H1 (cell line): ENCODE results near the gene DDI2. TPM values are rescaled to one million over a fixed set of nuclear protein-coding genes. Genes with fewer than 3 reads are reported as not detected.

ENCODE experiments used
- CTCF ChIA-PET: fragments of 300-600 bp; sonication (Branson Sonifier 250); formaldehyde crosslinking; loops from one replicate; lab custom pipeline; 2021; ENCODE audit not compliant: partially characterized antibody; lab: Charles Lee
- POLR2A ChIA-PET: fragments of 300-600 bp; sonication (Branson Sonifier 250); formaldehyde crosslinking; loops from one replicate; lab custom pipeline; 2021; ENCODE audit warnings: inconsistent platforms; ENCODE audit not compliant: partially characterized antibody; lab: Charles Lee
- DNase-seq, 2 experiments: peaks; one replicate each; pipeline versions ENCODE4 v3.0.0 to v3.0.0-alpha.2; 2010 to 2022; ENCODE audit warnings: low spot score in 2 of 2, low read depth in 1 of 2, mixed read lengths in 1 of 2
- FAIRE-seq: peaks from 2 replicates; lab custom pipeline; 2011; peaks lifted over from hg19 to GRCh38; lab: Jason Lieb, UNC
- H2AFZ ChIP-seq: 2 replicates; pipeline ENCODE4 v1.8.1; 2012; ENCODE audit warnings: low read length, inconsistent platforms
- H2AK5ac ChIP-seq: 2 replicates; pipeline ENCODE4 v1.6.1; 2013; ENCODE audit warnings: low read depth, low read length
- H2BK120ac ChIP-seq: replicated peaks from 2 replicates; pipeline ENCODE3; 2013; ENCODE audit warnings: low read depth, low read length, inconsistent platforms
- H2BK12ac ChIP-seq: 2 replicates; pipeline ENCODE4 v1.6.1; 2013; ENCODE audit warnings: low read depth, low read length
- H2BK15ac ChIP-seq: 2 replicates; pipeline ENCODE4 v1.6.1; 2013; ENCODE audit warnings: low read length
- H2BK20ac ChIP-seq: 2 replicates; pipeline ENCODE4 v1.6.1; 2013; ENCODE audit warnings: low read length
- H2BK5ac ChIP-seq: 2 replicates; pipeline ENCODE4 v1.6.1; 2013; ENCODE audit warnings: low read depth, low read length
- H3K14ac ChIP-seq: 2 replicates; pipeline ENCODE4 v1.6.1; 2013; ENCODE audit warnings: inconsistent platforms; ENCODE audit not compliant: insufficient read length
- H3K18ac ChIP-seq: 2 replicates; pipeline ENCODE4 v1.6.1; 2013; ENCODE audit warnings: low read length; ENCODE audit errors: extremely low read depth
- H3K23ac ChIP-seq: 2 replicates; pipeline ENCODE4 v1.6.1; 2013; ENCODE audit warnings: inconsistent platforms; ENCODE audit not compliant: insufficient read length
- H3K23me2 ChIP-seq: 2 replicates; pipeline ENCODE4 v1.6.1; 2013; ENCODE audit warnings: low read depth, low read length
- H3K27ac ChIP-seq: 2 replicates; pipeline ENCODE4 v1.6.1; 2011; ENCODE audit warnings: low read depth, low read length, inconsistent platforms
- H3K27me3 ChIP-seq, 4 experiments: replicated peaks in 1 of 4; 1 replicate in 1 of 4; 2 replicates in 3 of 4; pipeline versions ENCODE4 v1.6.1 to v1.8.1; 2011 to 2013; ENCODE audit warnings: low read length in 3 of 4, mild to moderate bottlenecking in 3 of 4, inconsistent platforms in 2 of 4, mixed read lengths in 2 of 4, moderate library complexity in 1 of 4; ENCODE audit not compliant: control insufficient read depth in 3 of 4, insufficient read depth in 3 of 4; ENCODE audit errors: extremely low read depth in 1 of 4
- H3K36me3 ChIP-seq, 4 experiments: 2 replicates each; pipeline versions ENCODE4 v1.6.1 to v1.8.1; 2011 to 2013; ENCODE audit warnings: mild to moderate bottlenecking in 4 of 4, low read length in 3 of 4, moderate library complexity in 2 of 4, control low read depth in 1 of 4, inconsistent platforms in 1 of 4; ENCODE audit not compliant: insufficient read depth in 4 of 4, control insufficient read depth in 2 of 4
- H3K4ac ChIP-seq: replicated peaks from 2 replicates; pipeline ENCODE3; 2013; ENCODE audit warnings: low read length, low read depth, mixed read lengths, inconsistent platforms; ENCODE audit not compliant: insufficient read length
- H3K4me1 ChIP-seq, 4 experiments: replicated peaks in 1 of 4; 1 replicate in 1 of 4; 2 replicates in 3 of 4; pipeline versions ENCODE4 v1.6.1 to v1.8.1; 2011 to 2013; ENCODE audit warnings: low read length in 3 of 4, inconsistent platforms in 2 of 4, mixed read lengths in 1 of 4; ENCODE audit not compliant: insufficient read depth in 4 of 4, control insufficient read depth in 3 of 4
- H3K4me2 ChIP-seq, 2 experiments: 2 replicates each; pipeline versions ENCODE4 v1.6.1 to v1.8.1; 2011 to 2013; ENCODE audit warnings: low read depth in 2 of 2, low read length in 2 of 2, control low read depth in 1 of 2, inconsistent platforms in 1 of 2, mild to moderate bottlenecking in 1 of 2; ENCODE audit not compliant: insufficient read depth in 1 of 2
- H3K4me3 ChIP-seq, 4 experiments: fragments of 200-600, 300-600 bp in 1 of 4; sonication (generic), shearing (Covaris generic), sonication (Bioruptor Twin) in 1 of 4; 2 replicates each; pipeline versions ENCODE4 v1.5.1 to v1.8.1; 2011 to 2016; ENCODE audit warnings: low read length in 4 of 4, low read depth in 3 of 4, control low read depth in 2 of 4, inconsistent platforms in 2 of 4, mild to moderate bottlenecking in 2 of 4, mixed read lengths in 1 of 4, moderate library complexity in 1 of 4; ENCODE audit not compliant: insufficient read depth in 2 of 4; ENCODE audit errors: extremely low read depth in 1 of 4
- H3K56ac ChIP-seq: replicated peaks from 2 replicates; pipeline ENCODE3; 2013; ENCODE audit warnings: low read depth, mild to moderate bottlenecking, mixed read lengths, low read length, inconsistent platforms; ENCODE audit not compliant: insufficient read length
- H3K79me1 ChIP-seq: 2 replicates; pipeline ENCODE4 v1.6.1; 2013; ENCODE audit warnings: low read depth, low read length, control low read depth
- H3K79me2 ChIP-seq, 2 experiments: 2 replicates each; pipeline versions ENCODE4 v1.6.1 to v1.8.1; 2012 to 2013; ENCODE audit warnings: low read length in 2 of 2, mild to moderate bottlenecking in 2 of 2, inconsistent platforms in 1 of 2; ENCODE audit not compliant: insufficient read depth in 2 of 2, control insufficient read depth in 1 of 2
- H3K9ac ChIP-seq, 4 experiments: replicated peaks in 1 of 4; 1 replicate in 1 of 4; 2 replicates in 3 of 4; pipeline versions ENCODE4 v1.6.1 to v1.8.1; 2011 to 2013; ENCODE audit warnings: low read depth in 3 of 4, low read length in 3 of 4, control low read depth in 2 of 4, mild to moderate bottlenecking in 2 of 4, moderate library complexity in 2 of 4, inconsistent platforms in 1 of 4; ENCODE audit errors: extremely low read depth in 1 of 4
- H3K9me3 ChIP-seq, 2 experiments: 2 replicates each; pipeline versions ENCODE4 v1.6.1 to v1.8.1; 2012 to 2013; ENCODE audit warnings: mild to moderate bottlenecking in 2 of 2, moderate library complexity in 2 of 2, control low read depth in 1 of 2, inconsistent platforms in 1 of 2, low read depth in 1 of 2, low read length in 1 of 2, mixed read lengths in 1 of 2; ENCODE audit not compliant: insufficient read depth in 2 of 2
- H4K20me1 ChIP-seq, 2 experiments: replicated peaks in 1 of 2; 2 replicates each; pipeline versions ENCODE3 to v1.8.1; 2011 to 2013; ENCODE audit warnings: inconsistent platforms in 2 of 2, low read length in 2 of 2, mild to moderate bottlenecking in 1 of 2; ENCODE audit not compliant: insufficient read depth in 2 of 2, control insufficient read depth in 1 of 2
- H4K5ac ChIP-seq: 2 replicates; pipeline ENCODE4 v1.6.1; 2013; ENCODE audit warnings: low read length, low read depth, mixed read lengths, inconsistent platforms; ENCODE audit not compliant: insufficient read length
- H4K8ac ChIP-seq: 2 replicates; pipeline ENCODE4 v1.8.0; 2013; ENCODE audit warnings: mild to moderate bottlenecking, moderate library complexity, low read length, inconsistent platforms; ENCODE audit not compliant: insufficient read depth; ENCODE audit errors: extremely low read depth
- H4K91ac ChIP-seq: replicated peaks from 2 replicates; pipeline ENCODE3; 2013; ENCODE audit warnings: low read length, mixed read lengths, inconsistent platforms; ENCODE audit not compliant: insufficient read length
- BCL11A ChIP-seq, 2 experiments: IDR thresholded peaks; one replicate each; pipeline ENCODE4 v1.6.1; 2011; ENCODE audit warnings: low read depth in 2 of 2, low read length in 2 of 2, mild to moderate bottlenecking in 2 of 2
- CHD2 ChIP-seq: IDR thresholded peaks from 2 replicates; pipeline ENCODE4 v1.6.1; 2012; ENCODE audit warnings: low read length, improper control_type of control experiment
- CREB1 ChIP-seq: IDR thresholded peaks from 2 replicates; pipeline ENCODE4 v1.6.1; 2012; ENCODE audit warnings: inconsistent platforms
- KDM5A ChIP-seq: fragments of 200-600 bp; IDR thresholded peaks from 2 replicates; pipeline ENCODE4 v1.7.1; 2012; ENCODE audit warnings: mild to moderate bottlenecking, low read length, inconsistent platforms, mixed read lengths
- POLR2A ChIP-seq, 2 experiments: IDR thresholded peaks; 1 replicate in 1 of 2; 2 replicates in 1 of 2; pipeline ENCODE4 v1.6.1; 2011; ENCODE audit warnings: low read depth in 2 of 2, low read length in 2 of 2, mild to moderate bottlenecking in 2 of 2; ENCODE audit errors: control extremely low read depth in 1 of 2
- POLR2AphosphoS5 ChIP-seq: IDR thresholded peaks from 2 replicates; pipeline ENCODE4 v1.6.1; 2011; ENCODE audit warnings: low read depth, low read length
- SP1 ChIP-seq: IDR thresholded peaks from 2 replicates; pipeline ENCODE4 v1.6.1; 2011; ENCODE audit warnings: low read depth, low read length
- SP2 ChIP-seq: IDR thresholded peaks from 2 replicates; pipeline ENCODE4 v1.6.1; 2012; ENCODE audit warnings: mild to moderate bottlenecking, low read length, inconsistent platforms
- SRF ChIP-seq: IDR thresholded peaks from 2 replicates; pipeline ENCODE4 v1.6.1; 2011; ENCODE audit warnings: mild to moderate bottlenecking, low read depth, low read length, moderate library complexity
- WGBS, 2 experiments: shearing (Covaris generic) in 1 of 2; methylation state at CpG; one replicate each; pipeline versions ENCODE4 v1.1.6 to v1.1.7; 2013 to 2015; ENCODE audit warnings: low lambda C conversion rate in 2 of 2, mixed read lengths in 2 of 2, inconsistent platforms in 1 of 2, low coverage in 1 of 2, missing lambda C conversion rate in 1 of 2; ENCODE audit not compliant: insufficient replicate concordance in 2 of 2, insufficient coverage in 1 of 2, insufficient read length in 1 of 2; ENCODE audit errors: extremely low coverage in 1 of 2, missing lambda C conversion rate in 1 of 2; 5-methylcytosine and 5-hydroxymethylcytosine counted together
- polyA plus RNA-seq, 7 experiments: library from polyadenylated mRNA; depleted of rRNA in 3 of 7; stranded (reverse) in 5 of 7; unstranded in 2 of 7; fragments of >200 nt in 5 of 7; fragments of 200-250 nt in 2 of 7; gene quantifications; 1 replicate in 5 of 7; 2 replicates in 1 of 7; 4 replicates in 1 of 7; pipeline versions ENCODE4 v1.2.1 to v1.2.3, GENCODE V29; 2011 to 2013; ENCODE audit warnings: missing spikeins in 2 of 7, mixed read lengths in 2 of 7
- total RNA-seq: library from RNA; stranded (reverse); fragmentation: NEBNext Ultra II Directional; extraction: Animal tissue kit (Norgen Biotek cat#: 25700); gene quantifications from 2 replicates; pipeline ENCODE4 v1.2.1, GENCODE V29; 2021
- TF ChIP-seq, protein P1 (sequence below): IDR thresholded peaks from 2 replicates; pipeline ENCODE4 v1.6.1; 2011; ENCODE audit warnings: low read length, improper control_type of control experiment
- TF ChIP-seq, protein P2 (sequence below): IDR thresholded peaks from 2 replicates; pipeline ENCODE4 v1.6.1; 2012; ENCODE audit warnings: low read length, inconsistent platforms

The DDI2 gene
- total and polyA plus RNA-seq, 2 of the 8 experiments (the other 6 are each of a cell fraction or from before 2014, with no cell fraction given), result 7.7 to 38.3 TPM

DNA sequence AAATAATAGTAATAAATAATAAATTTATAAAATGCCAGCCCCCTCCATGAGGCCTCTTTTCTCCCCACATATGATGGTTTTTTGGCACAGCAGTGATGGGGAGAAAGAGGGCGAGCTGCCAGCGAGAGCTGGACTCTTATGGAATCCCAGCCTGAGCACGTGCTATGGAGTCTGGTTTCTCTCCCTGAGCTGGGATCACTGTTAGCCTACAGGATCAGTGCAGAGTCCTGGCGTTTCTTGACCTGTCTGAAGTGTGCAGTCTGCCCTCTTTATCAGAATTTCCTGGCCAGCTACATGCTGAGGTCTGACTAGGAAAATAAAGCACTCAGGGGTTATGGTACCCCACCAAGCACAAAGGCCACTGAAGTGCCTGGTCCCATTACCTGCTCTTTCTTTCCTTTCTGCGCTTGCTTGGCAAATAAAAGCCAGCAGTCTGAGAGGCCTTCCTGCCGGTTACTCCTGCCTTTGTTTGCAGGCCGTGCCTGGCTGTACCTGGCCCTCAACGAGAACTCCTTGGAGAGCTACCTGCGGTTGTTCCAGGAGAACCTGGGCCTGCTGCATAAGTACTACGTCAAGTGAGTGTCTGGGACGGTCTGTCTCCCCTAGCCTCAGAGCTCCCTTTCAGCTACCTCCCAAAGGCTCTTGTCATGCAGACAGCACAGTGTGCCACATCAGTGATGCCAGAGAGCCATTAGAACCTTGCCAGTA lies 100.3 kb downstream of the DDI2 start:
- no peaks in the 10 kb centered on the region for H3K23me2 ChIP-seq
- no peak overlapping the region for H2BK12ac ChIP-seq
- H3K79me1 ChIP-seq, result peaks cover 2% of the 10 kb centered on the region; the same call in 1 of the 2 replicates
- H3K4me2 ChIP-seq, result no peak overlapping the region
- no peak overlapping the region for H3K23ac ChIP-seq
- no peak overlapping the region for H2AFZ ChIP-seq
- no peak overlapping the region for H2AK5ac ChIP-seq
- no peak overlapping the region for H3K4ac ChIP-seq
- no peak overlapping the region for H4K91ac ChIP-seq
- H2BK15ac ChIP-seq, result no peak overlapping the region
- H3K79me2 ChIP-seq, result no peaks in the 10 kb centered on the region
- no peak overlapping the region for H2BK20ac ChIP-seq
- peaks cover 0 to 5% of the 10 kb centered on the region in 2 experiments for H4K20me1 ChIP-seq
- WGBS, 2 experiments, result 86% methylated on average over 11 of the region's 11 CpGs; no CpG with 5 or more reads in 1 of the 2 experiments
- FAIRE-seq (no peak), DNase-seq (no peak)
- peaks cover 0 to 14% (median 6%) of the 10 kb centered on the region in 4 experiments; a peak in 4 of 8 replicates for H3K36me3 ChIP-seq
- H3K27ac ChIP-seq, result no peak overlapping the region
- no peak overlapping the region for H3K4me3 ChIP-seq
- no peak overlapping the region for H2BK120ac ChIP-seq
- H3K9ac ChIP-seq, result no peak overlapping the region
- CTCF ChIA-PET, result interaction anchor here (0.9 to 3.6 kb wide), 7 partner anchors 9 to 107 kb away, joined by 3 to 12 read pairs (median 5); partner anchors contain the start of gene TMEM82
- peak overlapping the region; percentile 83; the same call in 1 of the 2 replicates for H2BK5ac ChIP-seq
- no peaks in the 10 kb centered on the region for H3K27me3 ChIP-seq
- POLR2A ChIA-PET, result no interaction called here
- no peaks in the 10 kb centered on the region for H3K9me3 ChIP-seq
- H3K56ac ChIP-seq, result no peak overlapping the region
- H4K5ac ChIP-seq, result no peak overlapping the region
- no peak overlapping the region for H3K14ac ChIP-seq
- no peaks in the 10 kb centered on the region for H3K4me1 ChIP-seq
- H3K18ac ChIP-seq, result no peak overlapping the region
- no peak overlapping the region for H4K8ac ChIP-seq
- TF ChIP-seq KDM5A (no peak), POLR2A (IDR thresholded peaks at IDR 0.05; ENCODE audit: control extremely low read depth in 1 of 2, low read depth in 2 of 2, low read length in 2 of 2) (no peak), POLR2AphosphoS5 (no peak), CHD2 (no peak), SP1 (no peak), SRF (no peak), BCL11A (IDR thresholded peaks at IDR 0.05; ENCODE audit: low read depth in 2 of 2, low read length in 2 of 2) (no peak), SP2 (no peak), CREB1 (no peak)
- TF ChIP-seq, protein P1, sequence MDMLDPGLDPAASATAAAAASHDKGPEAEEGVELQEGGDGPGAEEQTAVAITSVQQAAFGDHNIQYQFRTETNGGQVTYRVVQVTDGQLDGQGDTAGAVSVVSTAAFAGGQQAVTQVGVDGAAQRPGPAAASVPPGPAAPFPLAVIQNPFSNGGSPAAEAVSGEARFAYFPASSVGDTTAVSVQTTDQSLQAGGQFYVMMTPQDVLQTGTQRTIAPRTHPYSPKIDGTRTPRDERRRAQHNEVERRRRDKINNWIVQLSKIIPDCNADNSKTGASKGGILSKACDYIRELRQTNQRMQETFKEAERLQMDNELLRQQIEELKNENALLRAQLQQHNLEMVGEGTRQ, result no peak
- TF ChIP-seq, protein P2, sequence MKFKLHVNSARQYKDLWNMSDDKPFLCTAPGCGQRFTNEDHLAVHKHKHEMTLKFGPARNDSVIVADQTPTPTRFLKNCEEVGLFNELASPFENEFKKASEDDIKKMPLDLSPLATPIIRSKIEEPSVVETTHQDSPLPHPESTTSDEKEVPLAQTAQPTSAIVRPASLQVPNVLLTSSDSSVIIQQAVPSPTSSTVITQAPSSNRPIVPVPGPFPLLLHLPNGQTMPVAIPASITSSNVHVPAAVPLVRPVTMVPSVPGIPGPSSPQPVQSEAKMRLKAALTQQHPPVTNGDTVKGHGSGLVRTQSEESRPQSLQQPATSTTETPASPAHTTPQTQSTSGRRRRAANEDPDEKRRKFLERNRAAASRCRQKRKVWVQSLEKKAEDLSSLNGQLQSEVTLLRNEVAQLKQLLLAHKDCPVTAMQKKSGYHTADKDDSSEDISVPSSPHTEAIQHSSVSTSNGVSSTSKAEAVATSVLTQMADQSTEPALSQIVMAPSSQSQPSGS, result no peak
